Measurements from ENCODE around the gene GNG14. TPM values are rescaled to one million over a fixed set of nuclear protein-coding genes. Genes with fewer than 3 reads are reported as not detected.
A peak's percentile ranks its signal among the peaks of the same experiment; 100 is the strongest.

Gene GNG14
- total and polyA plus RNA-seq, 10 of the 15 experiments (the other 5 are each of a cell fraction or from before 2014, with no cell fraction given) = not detected

DNA sequence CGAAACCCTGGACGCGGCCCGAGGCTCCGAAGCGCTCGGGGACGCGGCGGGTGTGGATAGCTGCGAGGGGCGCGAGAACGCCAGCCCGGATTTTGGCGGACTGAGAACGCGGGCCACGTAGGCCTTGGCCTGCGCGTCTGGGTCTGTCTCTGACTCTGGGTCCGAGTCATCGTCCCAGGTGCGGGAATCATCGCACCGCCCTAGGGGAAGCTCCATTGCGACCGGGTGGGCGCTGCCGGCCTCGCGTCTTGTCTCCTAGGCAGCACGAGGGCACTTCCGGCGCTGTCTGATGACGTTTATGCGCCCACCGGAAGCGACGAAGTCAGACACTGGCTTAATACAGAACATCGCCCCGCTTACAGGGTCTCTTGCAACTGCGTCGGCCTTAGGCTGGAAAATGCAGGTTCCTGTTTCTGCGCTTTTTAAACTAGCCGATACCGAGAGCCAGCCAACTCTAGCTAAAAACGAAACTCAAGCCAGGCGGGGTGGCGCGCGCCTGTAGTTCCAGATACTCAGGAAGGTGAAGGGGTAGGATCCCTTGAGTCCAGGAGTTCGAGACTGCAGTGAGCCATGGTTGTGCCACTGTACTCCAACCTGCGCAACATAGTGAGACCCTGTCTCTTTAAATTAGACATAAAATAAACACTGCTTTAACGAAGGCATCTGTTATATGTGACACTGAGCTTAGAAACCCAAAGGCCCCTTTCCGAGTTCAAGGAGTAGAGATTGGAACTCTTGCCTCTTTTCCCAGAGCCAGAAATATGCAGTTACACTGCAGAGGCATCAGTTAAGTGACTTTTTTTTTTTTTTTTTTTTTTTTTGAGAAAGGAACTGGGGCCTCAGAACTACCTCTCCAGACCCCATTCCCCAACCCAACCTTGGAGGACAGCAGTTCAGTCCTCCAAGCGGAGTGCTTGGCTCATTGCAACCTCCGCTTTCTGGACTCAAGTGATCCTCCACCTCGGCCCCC is 8.9 kb downstream of the GNG14 start, which contains the start of gene FBXW9 (continued):
- TF ChIP-seq CREB1 (IDR thresholded peaks at IDR 0.05; ENCODE audit: low read depth) (peak; percentile 99), SP1 (IDR thresholded peaks at IDR 0.05; ENCODE audit: low read depth, low read length) (no peak), ZZZ3 (IDR thresholded peaks at IDR 0.05; ENCODE audit: control insufficient read depth, insufficient read length, low read depth) (no peak), PML (IDR thresholded peaks at IDR 0.05; ENCODE audit: low read length) (peak; percentile 91), FOXK2 (IDR thresholded peaks at IDR 0.05) (no peak), EZH2 (IDR thresholded peaks at IDR 0.05; ENCODE audit: borderline replicate concordance, control insufficient read depth, low read depth, low read length) (no peak), SIX5 (IDR thresholded peaks at IDR 0.05; ENCODE audit: low read depth, low read length, severe bottlenecking) (peak; percentile 68), GABPA (IDR thresholded peaks at IDR 0.05; ENCODE audit: low read depth) (peak; percentile 97), BACH1 (IDR thresholded peaks at IDR 0.05; ENCODE audit: borderline replicate concordance) (0 out of 2 replicates have a peak, but pooled peaks have one; percentile 51), SREBF2 (IDR thresholded peaks at IDR 0.05; ENCODE audit: low read length) (no peak), ESRRA (IDR thresholded peaks at IDR 0.05; ENCODE audit: low read length) (no peak), KAT2A (conservative IDR thresholded peaks at IDR 0.05; ENCODE audit: control insufficient read depth, low read depth, low read length) (no peak), BHLHE40 (IDR thresholded peaks at IDR 0.05; ENCODE audit: borderline replicate concordance in 1 of 2, low read depth in 2 of 2, low read length in 1 of 2) (peak in 1 of 2 experiments; percentile 30; a peak in 1 of 4 replicates), MYB (IDR thresholded peaks at IDR 0.05; ENCODE audit: borderline replicate concordance, low read depth, low read length) (no peak), MYC (IDR thresholded peaks at IDR 0.05; ENCODE audit: insufficient read depth, insufficient read length, insufficient replicate concordance, low read length, severe bottlenecking) (no peak), NFIC (IDR thresholded peaks at IDR 0.05; ENCODE audit: low read depth, low read length) (no peak), NRF1 (conservative IDR thresholded peaks at IDR 0.05; ENCODE audit: low read depth, low read length) (no peak), STAT1 (conservative IDR thresholded peaks at IDR 0.05) (peak; percentile 86; the same call in 1 of the 2 replicates), YBX1 (IDR thresholded peaks at IDR 0.05) (no peak), MEF2B (IDR thresholded peaks at IDR 0.05; ENCODE audit: partially characterized antibody, poor library complexity, severe bottlenecking) (no peak), POLR2AphosphoS5 (IDR thresholded peaks at IDR 0.05; ENCODE audit: low read length) (peak; percentile 96)
- TF ChIP-seq, protein P1, sequence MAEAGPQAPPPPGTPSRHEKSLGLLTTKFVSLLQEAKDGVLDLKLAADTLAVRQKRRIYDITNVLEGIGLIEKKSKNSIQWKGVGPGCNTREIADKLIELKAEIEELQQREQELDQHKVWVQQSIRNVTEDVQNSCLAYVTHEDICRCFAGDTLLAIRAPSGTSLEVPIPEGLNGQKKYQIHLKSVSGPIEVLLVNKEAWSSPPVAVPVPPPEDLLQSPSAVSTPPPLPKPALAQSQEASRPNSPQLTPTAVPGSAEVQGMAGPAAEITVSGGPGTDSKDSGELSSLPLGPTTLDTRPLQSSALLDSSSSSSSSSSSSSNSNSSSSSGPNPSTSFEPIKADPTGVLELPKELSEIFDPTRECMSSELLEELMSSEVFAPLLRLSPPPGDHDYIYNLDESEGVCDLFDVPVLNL (IDR thresholded peaks at IDR 0.05; ENCODE audit: low read depth, low read length) = no peak
- TF ChIP-seq, protein P2, sequence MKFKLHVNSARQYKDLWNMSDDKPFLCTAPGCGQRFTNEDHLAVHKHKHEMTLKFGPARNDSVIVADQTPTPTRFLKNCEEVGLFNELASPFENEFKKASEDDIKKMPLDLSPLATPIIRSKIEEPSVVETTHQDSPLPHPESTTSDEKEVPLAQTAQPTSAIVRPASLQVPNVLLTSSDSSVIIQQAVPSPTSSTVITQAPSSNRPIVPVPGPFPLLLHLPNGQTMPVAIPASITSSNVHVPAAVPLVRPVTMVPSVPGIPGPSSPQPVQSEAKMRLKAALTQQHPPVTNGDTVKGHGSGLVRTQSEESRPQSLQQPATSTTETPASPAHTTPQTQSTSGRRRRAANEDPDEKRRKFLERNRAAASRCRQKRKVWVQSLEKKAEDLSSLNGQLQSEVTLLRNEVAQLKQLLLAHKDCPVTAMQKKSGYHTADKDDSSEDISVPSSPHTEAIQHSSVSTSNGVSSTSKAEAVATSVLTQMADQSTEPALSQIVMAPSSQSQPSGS (IDR thresholded peaks at IDR 0.05; ENCODE audit: low read length) = peak; percentile 44; the same call in 1 of the 2 replicates
- TF ChIP-seq, protein P3, sequence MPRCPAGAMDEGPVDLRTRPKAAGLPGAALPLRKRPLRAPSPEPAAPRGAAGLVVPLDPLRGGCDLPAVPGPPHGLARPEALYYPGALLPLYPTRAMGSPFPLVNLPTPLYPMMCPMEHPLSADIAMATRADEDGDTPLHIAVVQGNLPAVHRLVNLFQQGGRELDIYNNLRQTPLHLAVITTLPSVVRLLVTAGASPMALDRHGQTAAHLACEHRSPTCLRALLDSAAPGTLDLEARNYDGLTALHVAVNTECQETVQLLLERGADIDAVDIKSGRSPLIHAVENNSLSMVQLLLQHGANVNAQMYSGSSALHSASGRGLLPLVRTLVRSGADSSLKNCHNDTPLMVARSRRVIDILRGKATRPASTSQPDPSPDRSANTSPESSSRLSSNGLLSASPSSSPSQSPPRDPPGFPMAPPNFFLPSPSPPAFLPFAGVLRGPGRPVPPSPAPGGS (IDR thresholded peaks at IDR 0.05; ENCODE audit: borderline replicate concordance, insufficient read depth, low read depth, low read length, poor library complexity, severe bottlenecking) = peak; percentile 96
